OCI-LY7 (cell line): ENCODE measurements around the gene NPIPB6.

Experiments used
- CTCF ChIP-seq: fragments of 200-600 bp; sonication (generic); conservative IDR thresholded peaks from 2 replicates; pipeline ENCODE4 v1.5.1; 2014; ENCODE audit warnings: mild to moderate bottlenecking, antibody characterized with exemption, low read length, moderate library complexity, mixed read lengths
- EZH2phosphoT487 ChIP-seq: fragments of 200-600 bp; sonication (generic); IDR thresholded peaks from 2 replicates; pipeline ENCODE4 v1.6.1; 2018; ENCODE audit warnings: low read depth, borderline replicate concordance, mild to moderate bottlenecking, mixed run types, antibody characterized with exemption, low read length, moderate library complexity, mixed read lengths

GRCh38 chr16:28313587-28313986, 49.7 kb downstream of the NPIPB6 start:
- TF ChIP-seq CTCF: no peak
- TF ChIP-seq EZH2phosphoT487: no peak
